ENCODE measurements around the gene LGALS14. TPM values are rescaled to one million over a fixed set of nuclear protein-coding genes. Genes with fewer than 3 reads are reported as not detected.

Gene LGALS14
- total RNA-seq, 1 experiment from 2014 or later = not detected

GRCh38 chr19:39729594-39729993, 25.3 kb downstream of the LGALS14 start:
- H3K4me1 ChIP-seq (replicated peaks; ENCODE audit: insufficient read depth) = no peaks in the 10 kb centered on the region
- no peaks in the 10 kb centered on the region for H3K79me2 ChIP-seq (ENCODE audit: low read depth)
- no peak overlapping the region for H2AFZ ChIP-seq
- H3K4me3 ChIP-seq = no peak overlapping the region
- H3K27me3 ChIP-seq (ENCODE audit: insufficient read depth, low read depth) = peaks cover 60% of the 10 kb centered on the region
- no peak for DNase-seq
- BruUV-seq (replicated peaks) = no TSS peak
- intact Hi-C loops (cut with micrococcal nuclease; ENCODE audit: unreplicated experiment) = no loop called here
- ChIA-PET CTCF (no interaction called here), POLR2A (ENCODE audit: unreplicated experiment) (no interaction called here)
- H3F3A ChIP-seq (ENCODE audit: insufficient read depth, low read depth) = no peaks in the 10 kb centered on the region
- no peak overlapping the region for H3K4me2 ChIP-seq
- no peaks in the 10 kb centered on the region for H4K20me1 ChIP-seq (ENCODE audit: insufficient read depth)
- TF ChIP-seq CTCF (conservative IDR thresholded peaks at IDR 0.05) (no peak), EZH2 (IDR thresholded peaks at IDR 0.05; ENCODE audit: low read depth) (no peak)
- H3K9me2 ChIP-seq (ENCODE audit: insufficient read depth) = no peaks in the 10 kb centered on the region
- no peak overlapping the region for H3K27ac ChIP-seq
- H3K36me3 ChIP-seq (ENCODE audit: low read depth) = no peaks in the 10 kb centered on the region
- no peaks in the 10 kb centered on the region for H3K9me3 ChIP-seq (ENCODE audit: insufficient read depth, low read depth)

- no peaks in the 10 kb centered on the region for H3K4me1 ChIP-seq (replicated peaks; ENCODE audit: insufficient read depth)
- peaks cover 70% of the 10 kb centered on the region for H3K27me3 ChIP-seq (ENCODE audit: insufficient read depth, low read depth)
- DNase-seq = no peak
- intact Hi-C loops (cut with micrococcal nuclease; ENCODE audit: unreplicated experiment) = no loop called here
- H3K9me3 ChIP-seq (ENCODE audit: insufficient read depth, low read depth) = no peaks in the 10 kb centered on the region
- no peaks in the 10 kb centered on the region for H3K36me3 ChIP-seq (ENCODE audit: low read depth)
- POLR2A ChIA-PET (ENCODE audit: unreplicated experiment) = no interaction called here
- no peaks in the 10 kb centered on the region for H3K9me2 ChIP-seq (ENCODE audit: insufficient read depth)
- H2AFZ ChIP-seq = no peak overlapping the region
- no TSS peak for BruUV-seq (replicated peaks)
- H3K27ac ChIP-seq = no peak overlapping the region
- no peak overlapping the region for H3K4me2 ChIP-seq
- no peaks in the 10 kb centered on the region for H3K79me2 ChIP-seq (ENCODE audit: low read depth)
- H4K20me1 ChIP-seq (ENCODE audit: insufficient read depth) = no peaks in the 10 kb centered on the region
- CTCF ChIA-PET = no interaction called here
- no peak overlapping the region for H3K4me3 ChIP-seq
- TF ChIP-seq CTCF (conservative IDR thresholded peaks at IDR 0.05) = no peak
- TF ChIP-seq EZH2 (IDR thresholded peaks at IDR 0.05; ENCODE audit: low read depth) = no peak
- H3F3A ChIP-seq (ENCODE audit: insufficient read depth, low read depth) = no peaks in the 10 kb centered on the region
Observed at GRCh38 chr19:39731685-39732084, 27.4 kb downstream of the LGALS14 start.

GRCh38 chr19:39733841-39734240, 29.6 kb downstream of the LGALS14 start:
- ChIA-PET CTCF (no interaction called here), POLR2A (ENCODE audit: unreplicated experiment) (no interaction called here)
- Histone ChIP-seq H3K4me3 (no peak overlapping the region), H3K9me2 (ENCODE audit: insufficient read depth) (no peaks in the 10 kb centered on the region), H3K4me2 (no peak overlapping the region), H3K9me3 (ENCODE audit: insufficient read depth, low read depth) (no peaks in the 10 kb centered on the region), H3K27ac (no peak overlapping the region), H2AFZ (no peak overlapping the region), H4K20me1 (ENCODE audit: insufficient read depth) (no peaks in the 10 kb centered on the region), H3K4me1 (replicated peaks; ENCODE audit: insufficient read depth) (no peaks in the 10 kb centered on the region), H3F3A (ENCODE audit: insufficient read depth, low read depth) (no peaks in the 10 kb centered on the region), H3K79me2 (ENCODE audit: low read depth) (no peaks in the 10 kb centered on the region), H3K27me3 (ENCODE audit: insufficient read depth, low read depth) (peaks cover 72% of the 10 kb centered on the region), H3K36me3 (ENCODE audit: low read depth) (no peaks in the 10 kb centered on the region)
- TF ChIP-seq EZH2 (IDR thresholded peaks at IDR 0.05; ENCODE audit: low read depth) = no peak
- TF ChIP-seq CTCF (conservative IDR thresholded peaks at IDR 0.05) = no peak
- no peak for DNase-seq
- no TSS peak for BruUV-seq (replicated peaks)
- intact Hi-C loops (cut with micrococcal nuclease; ENCODE audit: unreplicated experiment) = no loop called here

Data from PC-9 (cell line).